IMR-90 (cell line): ENCODE data around the gene SRP19. TPM values are rescaled to one million over a fixed set of nuclear protein-coding genes. Genes with fewer than 3 reads are reported as not detected.

Experiments
- ATAC-seq: fragments of 200-7000 bp; cut with Tn5 transposase; 2 replicates; pipeline ENCODE4 v1.9.1; 2020; ENCODE audit warnings: low read depth, mild to moderate bottlenecking, moderate library complexity
- BruUV-seq: library from RNA; stranded (reverse); fragments of 400-500 nt; replicated peaks from 2 replicates; lab custom pipeline; 2021; lab: Mats Ljungman, UMichigan
- CTCF ChIA-PET: fragments of 300-600 bp; formaldehyde crosslinking; extraction: SDS; loops from one replicate; lab custom pipeline; 2021; ENCODE audit warnings: antibody characterized with exemption; lab: Yijun Ruan, JAX
- POLR2A ChIA-PET: fragments of 300-600 bp; sonication (Branson Sonifier 250); formaldehyde crosslinking; loops from one replicate; lab custom pipeline; 2022; ENCODE audit warnings: antibody characterized with exemption; ENCODE audit not compliant: unreplicated experiment; lab: Charles Lee
- DNase-seq: peaks from one replicate; pipeline ENCODE4 v3.0.0; 2013
- H2AFZ ChIP-seq: replicated peaks from 2 replicates; pipeline ENCODE3; 2013; ENCODE audit warnings: low read length, mild to moderate bottlenecking; ENCODE audit not compliant: poor library complexity
- H2AK5ac ChIP-seq: 2 replicates; pipeline ENCODE4 v1.6.1; 2013; ENCODE audit warnings: low read depth, low read length, inconsistent platforms
- H2AK9ac ChIP-seq: replicated peaks from 2 replicates; pipeline ENCODE3; 2013; ENCODE audit warnings: mild to moderate bottlenecking, low read depth, low read length, moderate library complexity; ENCODE audit not compliant: poor library complexity
- H2BK120ac ChIP-seq: 2 replicates; pipeline ENCODE4 v1.6.1; 2013; ENCODE audit warnings: low read depth, low read length, inconsistent platforms
- H2BK15ac ChIP-seq: 3 replicates; pipeline ENCODE4 v1.6.1; 2013; ENCODE audit warnings: low read depth, low read length, inconsistent platforms
- H2BK20ac ChIP-seq: 2 replicates; pipeline ENCODE4 v1.6.1; 2013; ENCODE audit warnings: low read depth, mild to moderate bottlenecking, inconsistent platforms, low read length, moderate library complexity
- H2BK5ac ChIP-seq: 2 replicates; pipeline ENCODE4 v1.6.1; 2013; ENCODE audit warnings: mild to moderate bottlenecking, low read depth, low read length, inconsistent platforms; ENCODE audit not compliant: poor library complexity, severe bottlenecking
- H3K14ac ChIP-seq: replicated peaks from 2 replicates; pipeline ENCODE4 v1.6.1; 2013; ENCODE audit warnings: low read depth, low read length, inconsistent platforms
- H3K18ac ChIP-seq: 2 replicates; pipeline ENCODE4 v1.6.1; 2013; ENCODE audit warnings: low read depth, low read length, control low read depth
- H3K23ac ChIP-seq: 2 replicates; pipeline ENCODE4 v1.6.1; 2013; ENCODE audit warnings: low read depth, low read length, inconsistent platforms
- H3K27ac ChIP-seq: 2 replicates; pipeline ENCODE4 v1.5.1; 2013; ENCODE audit warnings: mild to moderate bottlenecking, control low read depth, low read length; ENCODE audit not compliant: insufficient read depth
- H3K27me3 ChIP-seq: 2 replicates; pipeline ENCODE4 v1.6.1; 2013; ENCODE audit warnings: low read length; ENCODE audit not compliant: control insufficient read depth, insufficient read depth
- H3K36me3 ChIP-seq: 2 replicates; pipeline ENCODE4 v1.6.1; 2013; ENCODE audit warnings: low read length, mixed read lengths; ENCODE audit not compliant: control insufficient read depth, insufficient read depth
- H3K4ac ChIP-seq: 2 replicates; pipeline ENCODE4 v1.6.1; 2013; ENCODE audit warnings: low read depth, low read length, inconsistent platforms
- H3K4me1 ChIP-seq: 2 replicates; pipeline ENCODE4 v1.6.1; 2013; ENCODE audit warnings: low read length, mixed read lengths; ENCODE audit not compliant: control insufficient read depth, insufficient read depth
- H3K4me2 ChIP-seq: 2 replicates; pipeline ENCODE4 v1.6.1; 2013; ENCODE audit warnings: low read depth, mild to moderate bottlenecking, control low read depth, low read length, moderate library complexity
- H3K4me3 ChIP-seq: 2 replicates; pipeline ENCODE4 v1.5.1; 2013; ENCODE audit warnings: low read depth, mild to moderate bottlenecking, control low read depth, low read length, moderate library complexity; ENCODE audit not compliant: insufficient read depth
- H3K56ac ChIP-seq: 2 replicates; pipeline ENCODE4 v1.6.1; 2013; ENCODE audit warnings: low read length, inconsistent platforms; ENCODE audit not compliant: insufficient read depth; ENCODE audit errors: extremely low read depth
- H3K79me1 ChIP-seq, 2 experiments: 2 replicates each; pipeline ENCODE4 v1.6.1; 2013; ENCODE audit warnings: low read length in 2 of 2, inconsistent platforms in 1 of 2, low read depth in 1 of 2
- H3K9ac ChIP-seq: 2 replicates; pipeline ENCODE4 v1.6.1; 2013; ENCODE audit warnings: low read depth, low read length, control low read depth
- H3K9me1 ChIP-seq: 2 replicates; pipeline ENCODE4 v1.6.1; 2013; ENCODE audit warnings: low read length, inconsistent platforms; ENCODE audit not compliant: insufficient read depth
- H3K9me3 ChIP-seq: 2 replicates; pipeline ENCODE4 v1.6.1; 2013; ENCODE audit warnings: low read length; ENCODE audit not compliant: control insufficient read depth, insufficient read depth
- H4K20me1 ChIP-seq: 2 replicates; pipeline ENCODE4 v1.6.1; 2013; ENCODE audit warnings: low read length, inconsistent platforms; ENCODE audit not compliant: insufficient read depth
- H4K5ac ChIP-seq: 2 replicates; pipeline ENCODE4 v1.6.1; 2013; ENCODE audit warnings: mild to moderate bottlenecking, low read depth, low read length, control low read depth
- H4K8ac ChIP-seq, 2 experiments: 2 replicates each; pipeline ENCODE4 v1.6.1; 2013; ENCODE audit warnings: low read depth in 2 of 2, low read length in 2 of 2, control low read depth in 1 of 2, inconsistent platforms in 1 of 2
- H4K91ac ChIP-seq: 2 replicates; pipeline ENCODE4 v1.6.1; 2013; ENCODE audit warnings: low read depth, low read length, inconsistent platforms; ENCODE audit not compliant: insufficient read depth
- BHLHE40 ChIP-seq: fragments of 150-350 bp; IDR thresholded peaks from 2 replicates; pipeline ENCODE4 v1.6.1; 2016; ENCODE audit warnings: mild to moderate bottlenecking, low read depth, low read length
- CEBPB ChIP-seq: IDR thresholded peaks from 2 replicates; pipeline ENCODE4 v1.6.1; 2012; ENCODE audit warnings: low read depth, low read length, improper control_type of control experiment
- CHD1 ChIP-seq: IDR thresholded peaks from 2 replicates; pipeline ENCODE4 v1.6.1; 2012; ENCODE audit warnings: low read depth, low read length, improper control_type of control experiment
- FOS ChIP-seq: fragments of 150-350 bp; IDR thresholded peaks from 2 replicates; pipeline ENCODE4 v1.6.1; 2016; ENCODE audit warnings: low read depth, low read length
- MAFK ChIP-seq: IDR thresholded peaks from 2 replicates; pipeline ENCODE4 v1.6.1; 2012; ENCODE audit warnings: low read depth, low read length, improper control_type of control experiment
- MAZ ChIP-seq: IDR thresholded peaks from 2 replicates; pipeline ENCODE4 v1.6.1; 2012; ENCODE audit warnings: low read depth, mild to moderate bottlenecking, low read length, improper control_type of control experiment, moderate library complexity, borderline replicate concordance
- MXI1 ChIP-seq: IDR thresholded peaks from 2 replicates; pipeline ENCODE4 v1.6.1; 2012; ENCODE audit warnings: low read depth, mild to moderate bottlenecking, low read length, moderate library complexity, borderline replicate concordance
- NFE2L2 ChIP-seq: fragments of 150-350 bp; IDR thresholded peaks from 2 replicates; pipeline ENCODE4 v1.6.1; 2016; ENCODE audit warnings: low read depth, mild to moderate bottlenecking, low read length
- POLR2A ChIP-seq: IDR thresholded peaks from 2 replicates; pipeline ENCODE4 v1.6.1; 2012; ENCODE audit warnings: mild to moderate bottlenecking, low read depth, low read length
- RAD21 ChIP-seq: IDR thresholded peaks from 2 replicates; pipeline ENCODE4 v1.6.1; 2012; ENCODE audit warnings: low read length, improper control_type of control experiment
- RCOR1 ChIP-seq: IDR thresholded peaks from 2 replicates; pipeline ENCODE4 v1.6.1; 2012; ENCODE audit warnings: mild to moderate bottlenecking, low read length, improper control_type of control experiment; ENCODE audit not compliant: insufficient replicate concordance
- RFX5 ChIP-seq: IDR thresholded peaks from 2 replicates; pipeline ENCODE4 v1.8.0; 2012; ENCODE audit warnings: low read depth, mild to moderate bottlenecking, low read length, moderate library complexity
- SMC3 ChIP-seq: fragments of 150-350 bp; IDR thresholded peaks from 2 replicates; pipeline ENCODE4 v1.6.1; 2016; ENCODE audit warnings: low read depth, mild to moderate bottlenecking, antibody characterized with exemption, low read length, moderate library complexity
- WGBS, 2 experiments: methylation state at CpG; one replicate each; pipeline versions ENCODE4 v1.1.5 to v1.1.7; 2013; ENCODE audit warnings: missing lambda C conversion rate in 2 of 2; ENCODE audit not compliant: insufficient read length in 1 of 2; ENCODE audit errors: extremely low coverage in 2 of 2; 5-methylcytosine and 5-hydroxymethylcytosine counted together
- dilution Hi-C: fragments of 300-500 bp; cut with HindIII; formaldehyde crosslinking; loops from one replicate; pipeline ENCODE4 v1.14.3; 2018; ENCODE audit warnings: low sequenced_read_pairs; ENCODE audit not compliant: unreplicated experiment
- in situ Hi-C: fragments of 300-500 bp; cut with MboI; formaldehyde crosslinking; loops from 3 replicates; pipeline ENCODE4 v1.14.3; 2019; ENCODE audit warnings: low sequenced_read_pairs, inconsistent platforms, mixed read lengths
- intact Hi-C: fragments of 100-400 bp; cut with micrococcal nuclease; formaldehyde crosslinking; loops from 2 replicates; pipeline ENCODE4 v1.10.0; 2022
- polyA plus RNA-seq, 3 experiments: library from polyadenylated mRNA; depleted of rRNA; stranded (reverse); fragments of >200 nt; gene quantifications; 2 replicates each; pipeline ENCODE4 v1.2.3, GENCODE V29; 2012; ENCODE audit warnings: low replicate concordance in 1 of 3
- total RNA-seq: library from RNA; depleted of rRNA; stranded (reverse); fragments of >200 nt; gene quantifications from 2 replicates; pipeline ENCODE4 v1.2.3, GENCODE V29; 2012
- TF ChIP-seq, protein P1 (sequence below): fragments of 150-350 bp; IDR thresholded peaks from 2 replicates; pipeline ENCODE4 v1.6.1; 2017; ENCODE audit warnings: mild to moderate bottlenecking, antibody characterized with exemption, low read length, low read depth
- TF ChIP-seq, protein P2 (sequence below): fragments of 150-350 bp; IDR thresholded peaks from 2 replicates; pipeline ENCODE4 v1.6.1; 2016; ENCODE audit warnings: low read depth, mild to moderate bottlenecking, low read length, moderate library complexity, borderline replicate concordance
- TF ChIP-seq, protein P3 (sequence below): conservative IDR thresholded peaks from 2 replicates; pipeline ENCODE4 v1.5.1; 2012; ENCODE audit warnings: mild to moderate bottlenecking, low read depth, low read length, improper control_type of control experiment

SRP19 gene
- total and polyA plus RNA-seq, 2 of the 4 experiments (the other 2 are of a cell fraction), result 10.0 to 61.5 TPM

DNA sequence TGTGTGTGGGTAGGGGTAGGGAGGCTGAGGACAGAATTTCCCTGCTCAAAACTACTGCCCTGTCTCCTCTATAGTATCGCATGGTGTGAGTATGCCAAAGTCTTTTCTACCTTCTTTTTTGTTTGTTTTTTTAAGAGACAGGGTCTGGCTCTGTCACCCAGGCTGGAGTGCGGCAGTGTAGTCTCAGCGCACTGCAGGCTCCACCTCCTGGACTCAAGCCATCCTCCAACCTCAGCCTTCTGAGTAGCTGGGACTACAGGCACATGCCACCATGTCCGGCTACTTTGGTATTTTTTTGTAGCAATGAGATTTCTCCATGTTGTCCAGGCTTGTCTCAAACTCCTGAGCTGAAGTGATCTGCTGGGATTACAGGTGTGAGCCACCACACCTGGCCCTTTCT is 2.5 kb downstream of the SRP19 start:
- Histone ChIP-seq H3K56ac (no peak overlapping the region), H2BK120ac (no peak overlapping the region), H3K4ac (no peak overlapping the region), H3K9ac (no peak overlapping the region), H4K91ac (no peak overlapping the region), H3K4me3 (no peak overlapping the region), H3K4me2 (no peak overlapping the region), H4K5ac (no peak overlapping the region), H3K18ac (no peak overlapping the region), H3K27ac (no peak overlapping the region), H3K9me3 (no peaks in the 10 kb centered on the region), H3K36me3 (peaks cover 21% of the 10 kb centered on the region), H4K8ac (no peak overlapping the region), H2BK5ac (no peak overlapping the region), H3K14ac (no peak overlapping the region), H2AK9ac (no peak overlapping the region), H3K27me3 (no peaks in the 10 kb centered on the region), H2BK20ac (no peak overlapping the region), H2AK5ac (no peak overlapping the region), H4K20me1 (peaks cover 21% of the 10 kb centered on the region; the same call in 1 of the 2 replicates), H3K4me1 (peaks cover 2% of the 10 kb centered on the region; the same call in 1 of the 2 replicates), H3K23ac (no peak overlapping the region), H2AFZ (no peak overlapping the region), H3K79me1 (peaks cover 12 to 45% of the 10 kb centered on the region in 2 experiments), H2BK15ac (no peak overlapping the region), H3K9me1 (peaks cover 5% of the 10 kb centered on the region; the same call in 1 of the 2 replicates)
- DNase-seq (no peak), ATAC-seq (no peak)
- ChIA-PET POLR2A (no interaction called here), CTCF (no interaction called here)
- intact Hi-C loops (no loop called here), in situ Hi-C loops (no loop called here), dilution Hi-C loops (no loop called here)
- no TSS peak for BruUV-seq
- TF ChIP-seq, protein P1, sequence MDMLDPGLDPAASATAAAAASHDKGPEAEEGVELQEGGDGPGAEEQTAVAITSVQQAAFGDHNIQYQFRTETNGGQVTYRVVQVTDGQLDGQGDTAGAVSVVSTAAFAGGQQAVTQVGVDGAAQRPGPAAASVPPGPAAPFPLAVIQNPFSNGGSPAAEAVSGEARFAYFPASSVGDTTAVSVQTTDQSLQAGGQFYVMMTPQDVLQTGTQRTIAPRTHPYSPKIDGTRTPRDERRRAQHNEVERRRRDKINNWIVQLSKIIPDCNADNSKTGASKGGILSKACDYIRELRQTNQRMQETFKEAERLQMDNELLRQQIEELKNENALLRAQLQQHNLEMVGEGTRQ, result no peak
- TF ChIP-seq MAFK (no peak), RFX5 (no peak), RAD21 (no peak), MAZ (no peak), MXI1 (no peak), FOS (no peak), POLR2A (no peak), CHD1 (no peak), BHLHE40 (no peak), CEBPB (no peak), RCOR1 (no peak), SMC3 (no peak), NFE2L2 (no peak)
- TF ChIP-seq, protein P2, sequence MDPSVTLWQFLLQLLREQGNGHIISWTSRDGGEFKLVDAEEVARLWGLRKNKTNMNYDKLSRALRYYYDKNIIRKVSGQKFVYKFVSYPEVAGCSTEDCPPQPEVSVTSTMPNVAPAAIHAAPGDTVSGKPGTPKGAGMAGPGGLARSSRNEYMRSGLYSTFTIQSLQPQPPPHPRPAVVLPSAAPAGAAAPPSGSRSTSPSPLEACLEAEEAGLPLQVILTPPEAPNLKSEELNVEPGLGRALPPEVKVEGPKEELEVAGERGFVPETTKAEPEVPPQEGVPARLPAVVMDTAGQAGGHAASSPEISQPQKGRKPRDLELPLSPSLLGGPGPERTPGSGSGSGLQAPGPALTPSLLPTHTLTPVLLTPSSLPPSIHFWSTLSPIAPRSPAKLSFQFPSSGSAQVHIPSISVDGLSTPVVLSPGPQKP, result no peak
- TF ChIP-seq, protein P3, sequence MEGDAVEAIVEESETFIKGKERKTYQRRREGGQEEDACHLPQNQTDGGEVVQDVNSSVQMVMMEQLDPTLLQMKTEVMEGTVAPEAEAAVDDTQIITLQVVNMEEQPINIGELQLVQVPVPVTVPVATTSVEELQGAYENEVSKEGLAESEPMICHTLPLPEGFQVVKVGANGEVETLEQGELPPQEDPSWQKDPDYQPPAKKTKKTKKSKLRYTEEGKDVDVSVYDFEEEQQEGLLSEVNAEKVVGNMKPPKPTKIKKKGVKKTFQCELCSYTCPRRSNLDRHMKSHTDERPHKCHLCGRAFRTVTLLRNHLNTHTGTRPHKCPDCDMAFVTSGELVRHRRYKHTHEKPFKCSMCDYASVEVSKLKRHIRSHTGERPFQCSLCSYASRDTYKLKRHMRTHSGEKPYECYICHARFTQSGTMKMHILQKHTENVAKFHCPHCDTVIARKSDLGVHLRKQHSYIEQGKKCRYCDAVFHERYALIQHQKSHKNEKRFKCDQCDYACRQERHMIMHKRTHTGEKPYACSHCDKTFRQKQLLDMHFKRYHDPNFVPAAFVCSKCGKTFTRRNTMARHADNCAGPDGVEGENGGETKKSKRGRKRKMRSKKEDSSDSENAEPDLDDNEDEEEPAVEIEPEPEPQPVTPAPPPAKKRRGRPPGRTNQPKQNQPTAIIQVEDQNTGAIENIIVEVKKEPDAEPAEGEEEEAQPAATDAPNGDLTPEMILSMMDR, result no peak
- no CpG with 5 or more reads among the region's 4 CpGs for WGBS, 2 experiments
